T-cell (primary cell): Measurements from ENCODE around the gene ARHGAP6. TPM values are rescaled to one million over a fixed set of nuclear protein-coding genes. Genes with fewer than 3 reads are reported as not detected.

Experiments used
- ATAC-seq, 4 experiments: fragments of 200-7000 bp in 3 of 4; fragments of 150-1000 bp in 1 of 4; cut with Tn5 transposase; replicated peaks in 1 of 4; 1 replicate in 3 of 4; 2 replicates in 1 of 4; pipeline ENCODE4 v1.10.0; 2021; ENCODE audit warnings: moderate library complexity in 3 of 4, mild to moderate bottlenecking in 2 of 4, moderate number of reproducible peaks in 1 of 4
- CTCF ChIA-PET, 2 donors: fragments of 300-600 bp; sonication (Branson Sonifier 250); formaldehyde crosslinking; loops; one replicate each; lab custom pipeline; 2022; ENCODE audit warnings: antibody characterized with exemption in 2 of 2; lab: Charles Lee
- POLR2A ChIA-PET, 2 donors: fragments of 300-600 bp; sonication (Branson Sonifier 250); formaldehyde crosslinking; loops; one replicate each; lab custom pipeline; 2022; ENCODE audit warnings: antibody characterized with exemption in 2 of 2; lab: Charles Lee
- DNase-seq, 35 experiments: peaks; one replicate each; pipeline versions ENCODE4 v3.0.0 to v3.0.0-alpha.2; 2013 to 2023
- H3K27ac ChIP-seq: one replicate; pipeline ENCODE4 v1.5.1; 2013; ENCODE audit warnings: low read length
- H3K27me3 ChIP-seq, 2 experiments: replicated peaks in 1 of 2; 1 replicate in 1 of 2; 2 replicates in 1 of 2; pipeline versions ENCODE4 v1.6.1 to v1.7.0; 2013; ENCODE audit warnings: low read length in 1 of 2, mixed read lengths in 1 of 2; ENCODE audit not compliant: control insufficient read depth in 2 of 2, insufficient read depth in 2 of 2; ENCODE audit errors: extremely low read depth in 1 of 2
- H3K36me3 ChIP-seq, 2 donors: 1 replicate in 1 of 2; 2 replicates in 1 of 2; pipeline versions ENCODE4 v1.6.1 to v1.7.0; 2013; ENCODE audit warnings: low read length in 1 of 2; ENCODE audit not compliant: control insufficient read depth in 2 of 2, insufficient read depth in 1 of 2; ENCODE audit errors: extremely low read depth in 1 of 2
- H3K4me1 ChIP-seq, 2 experiments: 1 replicate in 1 of 2; 2 replicates in 1 of 2; pipeline versions ENCODE4 v1.6.1 to v1.7.0; 2013; ENCODE audit warnings: low read length in 2 of 2, mixed read lengths in 1 of 2; ENCODE audit not compliant: insufficient read depth in 2 of 2, control insufficient read depth in 1 of 2; ENCODE audit errors: extremely low read depth in 1 of 2
- H3K4me3 ChIP-seq, 2 donors: 1 replicate in 1 of 2; 2 replicates in 1 of 2; pipeline versions ENCODE4 v1.5.1 to v1.7.0; 2013; ENCODE audit warnings: mild to moderate bottlenecking in 2 of 2, low read length in 1 of 2, moderate library complexity in 1 of 2; ENCODE audit not compliant: control insufficient read depth in 1 of 2; ENCODE audit errors: extremely low read depth in 1 of 2
- H3K9me3 ChIP-seq: 2 replicates; pipeline ENCODE4 v1.7.0; 2013
- H3K27ac Mint-ChIP-seq, 2 donors: one replicate each; pipeline ENCODE4 v1.8.0; 2020 to 2021; ENCODE audit warnings: mild to moderate bottlenecking in 2 of 2, mixed read lengths in 2 of 2
- H3K27me3 Mint-ChIP-seq, 2 donors: one replicate each; pipeline ENCODE4 v1.8.0; 2021 to 2022; ENCODE audit warnings: mixed read lengths in 2 of 2
- H3K36me3 Mint-ChIP-seq: one replicate; pipeline ENCODE4 v1.8.0; 2021; ENCODE audit warnings: mixed read lengths
- H3K4me1 Mint-ChIP-seq, 3 donors: one replicate each; pipeline ENCODE4 v1.8.0; 2020 to 2022; ENCODE audit warnings: mixed read lengths in 3 of 3, mild to moderate bottlenecking in 1 of 3
- H3K4me3 Mint-ChIP-seq, 3 donors: one replicate each; pipeline ENCODE4 v1.8.0; 2020 to 2022; ENCODE audit warnings: mild to moderate bottlenecking in 3 of 3, mixed read lengths in 3 of 3, moderate library complexity in 3 of 3
- H3K9me3 Mint-ChIP-seq, 3 donors: one replicate each; pipeline ENCODE4 v1.8.0; 2020 to 2022; ENCODE audit warnings: mixed read lengths in 3 of 3
- WGBS: methylation state at CpG from one replicate; pipeline ENCODE4 v1.1.5; 2013; ENCODE audit warnings: missing lambda C conversion rate; ENCODE audit not compliant: insufficient coverage; 5-methylcytosine and 5-hydroxymethylcytosine counted together
- total RNA-seq, 35 experiments: library from RNA in 6 of 35; stranded (reverse) in 6 of 35; fragments of 120-200 nt in 1 of 35; gene quantifications; one replicate each; pipeline versions ENCODE4 v1.2.1 to v1.2.4 and lab custom pipeline; 2013 to 2026

Gene ARHGAP6
- total RNA-seq, 5 donors from 2014 or later (not counting 1 experiment from before 2014, with no cell fraction given) = 0.09 to 0.13 (median 0.12) TPM; not detected in 2

- H3K4me1 ChIP-seq = no peaks in the 10 kb centered on the region
- no peaks in the 10 kb centered on the region for H3K27me3 ChIP-seq
- no peak overlapping the region for H3K4me3 Mint-ChIP-seq
- no peak overlapping the region for H3K4me3 ChIP-seq
- H3K9me3 ChIP-seq = no peaks in the 10 kb centered on the region
- H3K36me3 ChIP-seq = no peaks in the 10 kb centered on the region
- ChIA-PET POLR2A (interaction anchor here in 1 of 2 donors (0.6 kb wide), 1 partner anchor 1166 kb away, joined by 3 read pairs; no protein-coding TSS in a partner anchor), CTCF (no interaction called here)
- DNase-seq (peak in 3 of 35 experiments; percentile 0 to 2 (median 0)), ATAC-seq (no peak)
- no peak overlapping the region for H3K27ac ChIP-seq
- H3K4me1 Mint-ChIP-seq = peaks cover 0 to 4% (median 0%) of the 10 kb centered on the region in 3 donors
- 30% methylated on average over 2 of the region's 10 CpGs for WGBS
- H3K27me3 Mint-ChIP-seq = peaks cover 0 to 19% of the 10 kb centered on the region in 2 donors
- no peaks in the 10 kb centered on the region for H3K9me3 Mint-ChIP-seq
- no peak overlapping the region for H3K27ac Mint-ChIP-seq
- no peaks in the 10 kb centered on the region for H3K36me3 Mint-ChIP-seq
These were observed 324.2 kb downstream of the ARHGAP6 start for GRCh38 chrX:11341274-11342201.

- no CpG with 5 or more reads among the region's 1 CpG for WGBS
- Histone ChIP-seq H3K36me3 (no peaks in the 10 kb centered on the region), H3K4me1 (no peaks in the 10 kb centered on the region), H3K9me3 (no peaks in the 10 kb centered on the region), H3K27ac (no peak overlapping the region), H3K4me3 (no peak overlapping the region), H3K27me3 (no peaks in the 10 kb centered on the region)
- DNase-seq (no peak), ATAC-seq (no peak)
- no peaks in the 10 kb centered on the region for H3K9me3 Mint-ChIP-seq
- no peaks in the 10 kb centered on the region for H3K36me3 Mint-ChIP-seq
- H3K4me1 Mint-ChIP-seq = peaks cover 0 to 4% (median 0%) of the 10 kb centered on the region in 3 donors
- CTCF ChIA-PET = no interaction called here
- H3K4me3 Mint-ChIP-seq = no peak overlapping the region
- POLR2A ChIA-PET = no interaction called here
- no peak overlapping the region for H3K27ac Mint-ChIP-seq
- H3K27me3 Mint-ChIP-seq = peaks cover 0 to 19% of the 10 kb centered on the region in 2 donors
These were observed 328.3 kb downstream of the ARHGAP6 start for GRCh38 chrX:11337292-11338009.

- peaks cover 0 to 2% (median 0%) of the 10 kb centered on the region in 3 donors for H3K4me1 Mint-ChIP-seq
- ChIA-PET CTCF (no interaction called here), POLR2A (no interaction called here)
- H3K9me3 Mint-ChIP-seq = no peaks in the 10 kb centered on the region
- H3K27me3 Mint-ChIP-seq = peaks cover 0 to 23% of the 10 kb centered on the region in 2 donors
- H3K36me3 ChIP-seq = no peaks in the 10 kb centered on the region
- DNase-seq (no peak), ATAC-seq (no peak)
- H3K27ac ChIP-seq = no peak overlapping the region
- H3K9me3 ChIP-seq = no peaks in the 10 kb centered on the region
- no peak overlapping the region for H3K4me3 Mint-ChIP-seq
- H3K27ac Mint-ChIP-seq = no peak overlapping the region
- no peaks in the 10 kb centered on the region for H3K27me3 ChIP-seq
- no peaks in the 10 kb centered on the region for H3K4me1 ChIP-seq
- WGBS = no CpG with 5 or more reads among the region's 2 CpGs
- no peaks in the 10 kb centered on the region for H3K36me3 Mint-ChIP-seq
- no peak overlapping the region for H3K4me3 ChIP-seq
These were observed 329.5 kb downstream of the ARHGAP6 start for GRCh38 chrX:11336201-11336600.

GRCh38 chrX:11334165-11334564 lies 331.6 kb downstream of the ARHGAP6 start:
- H3K27ac ChIP-seq = no peak overlapping the region
- Mint-ChIP-seq H3K36me3 (no peaks in the 10 kb centered on the region), H3K27me3 (peaks cover 0 to 13% of the 10 kb centered on the region in 2 donors), H3K4me3 (no peak overlapping the region), H3K4me1 (no peaks in the 10 kb centered on the region), H3K9me3 (peaks cover 0 to 6% (median 0%) of the 10 kb centered on the region in 3 donors), H3K27ac (no peak overlapping the region)
- ATAC-seq (no peak), DNase-seq (no peak)
- POLR2A ChIA-PET = no interaction called here
- no CpG with 5 or more reads among the region's 2 CpGs for WGBS
- CTCF ChIA-PET = interaction anchor here in 1 of 2 donors (0.6 kb wide), 1 partner anchor 8 kb away, joined by 10 read pairs; no protein-coding TSS in a partner anchor
- no peaks in the 10 kb centered on the region for H3K36me3 ChIP-seq
- H3K4me3 ChIP-seq = no peak overlapping the region
- no peaks in the 10 kb centered on the region for H3K27me3 ChIP-seq
- no peaks in the 10 kb centered on the region for H3K4me1 ChIP-seq
- no peaks in the 10 kb centered on the region for H3K9me3 ChIP-seq

- Mint-ChIP-seq H3K27me3 (peaks cover 0 to 8% of the 10 kb centered on the region in 2 donors), H3K36me3 (no peaks in the 10 kb centered on the region), H3K9me3 (peaks cover 0 to 6% (median 0%) of the 10 kb centered on the region in 3 donors), H3K4me3 (no peak overlapping the region), H3K27ac (no peak overlapping the region), H3K4me1 (no peaks in the 10 kb centered on the region)
- Histone ChIP-seq H3K27me3 (no peaks in the 10 kb centered on the region), H3K9me3 (no peaks in the 10 kb centered on the region), H3K36me3 (no peaks in the 10 kb centered on the region), H3K4me1 (no peaks in the 10 kb centered on the region), H3K4me3 (no peak overlapping the region), H3K27ac (no peak overlapping the region)
- ATAC-seq (no peak), DNase-seq (no peak)
- CTCF ChIA-PET = no interaction called here
- WGBS = no CpG with 5 or more reads among the region's 2 CpGs
- POLR2A ChIA-PET = no interaction called here
These were observed 333.9 kb downstream of the ARHGAP6 start for GRCh38 chrX:11331788-11332187.

- Mint-ChIP-seq H3K4me1 (no peaks in the 10 kb centered on the region), H3K27ac (no peak overlapping the region), H3K27me3 (peaks cover 0 to 8% of the 10 kb centered on the region in 2 donors), H3K36me3 (no peaks in the 10 kb centered on the region), H3K9me3 (peaks cover 0 to 6% (median 0%) of the 10 kb centered on the region in 3 donors), H3K4me3 (no peak overlapping the region)
- ATAC-seq (no peak), DNase-seq (no peak)
- ChIA-PET CTCF (no interaction called here), POLR2A (no interaction called here)
- Histone ChIP-seq H3K9me3 (no peaks in the 10 kb centered on the region), H3K27me3 (no peaks in the 10 kb centered on the region), H3K36me3 (no peaks in the 10 kb centered on the region), H3K4me3 (no peak overlapping the region), H3K27ac (no peak overlapping the region), H3K4me1 (no peaks in the 10 kb centered on the region)
- WGBS = no CpG with 5 or more reads among the region's 5 CpGs
These were observed 336.7 kb downstream of the ARHGAP6 start for GRCh38 chrX:11329021-11329420.
